ENCODE data around the gene SF3A1.
"Not testable (repeated sequence)": the region's sequence is repeated elsewhere in the genome, so short reads cannot be mapped to it uniquely, and the experiment has no call there.

Gene SF3A1

GRCh38 chr22:30348404-30348803, 8.3 kb downstream of the SF3A1 start:
- ATAC-seq (ENCODE audit: low read depth) (no peak), DNase-seq (ENCODE audit: low spot score in 2 of 2) (no peak)
- H3K9me3 Mint-ChIP-seq, result no peaks in the 10 kb centered on the region
- H3K36me3 Mint-ChIP-seq, result peaks cover 18% of the 10 kb centered on the region
- H3K27ac Mint-ChIP-seq, result peak overlapping the region; percentile 41
- peaks cover 17% of the 10 kb centered on the region for H3K4me1 Mint-ChIP-seq
- H3K27me3 Mint-ChIP-seq, result no peaks in the 10 kb centered on the region
- no peak overlapping the region for H3K4me3 Mint-ChIP-seq

- Mint-ChIP-seq H3K4me3 (no peak overlapping the region), H3K27me3 (no peaks in the 10 kb centered on the region), H3K36me3 (peaks cover 19% of the 10 kb centered on the region), H3K9me3 (no peaks in the 10 kb centered on the region), H3K4me1 (peaks cover 13% of the 10 kb centered on the region), H3K27ac (no peak overlapping the region)
- DNase-seq (ENCODE audit: low spot score in 2 of 2), result no peak
- no peak for ATAC-seq (ENCODE audit: low read depth)
These were observed 9.3 kb downstream of the SF3A1 start for GRCh38 chr22:30347255-30347892.

- no peaks in the 10 kb centered on the region for H3K27me3 Mint-ChIP-seq
- H3K9me3 Mint-ChIP-seq, result no peaks in the 10 kb centered on the region
- DNase-seq (ENCODE audit: low spot score in 2 of 2) (no peak), ATAC-seq (ENCODE audit: low read depth) (no peak)
- peaks cover 20% of the 10 kb centered on the region for H3K36me3 Mint-ChIP-seq
- peaks cover 6% of the 10 kb centered on the region for H3K4me1 Mint-ChIP-seq
- H3K4me3 Mint-ChIP-seq, result no peak overlapping the region
- H3K27ac Mint-ChIP-seq, result no peak overlapping the region
These were observed 12.1 kb downstream of the SF3A1 start for GRCh38 chr22:30344447-30345200.

GRCh38 chr22:30340911-30341685, 15.6 kb downstream of the SF3A1 start:
- ATAC-seq (ENCODE audit: low read depth), result no peak
- no peaks in the 10 kb centered on the region for H3K27me3 Mint-ChIP-seq
- no peak overlapping the region for H3K4me3 Mint-ChIP-seq
- H3K36me3 Mint-ChIP-seq, result peaks cover 32% of the 10 kb centered on the region
- no peak overlapping the region for H3K27ac Mint-ChIP-seq
- no peak for DNase-seq (ENCODE audit: low spot score in 2 of 2)
- H3K4me1 Mint-ChIP-seq, result no peaks in the 10 kb centered on the region
- no peaks in the 10 kb centered on the region for H3K9me3 Mint-ChIP-seq

GRCh38 chr22:30338802-30339201, 17.9 kb downstream of the SF3A1 start:
- Mint-ChIP-seq H3K36me3 (peaks cover 41% of the 10 kb centered on the region), H3K27ac (no peak overlapping the region), H3K4me1 (no peaks in the 10 kb centered on the region), H3K4me3 (no peak overlapping the region), H3K9me3 (no peaks in the 10 kb centered on the region), H3K27me3 (no peaks in the 10 kb centered on the region)
- ATAC-seq (ENCODE audit: low read depth) (no peak), DNase-seq (ENCODE audit: low spot score in 2 of 2) (no peak)

- H3K36me3 Mint-ChIP-seq, result peaks cover 39% of the 10 kb centered on the region
- H3K4me1 Mint-ChIP-seq; DNase-seq (ENCODE audit: low spot score in 2 of 2); H3K27me3 Mint-ChIP-seq; ATAC-seq (ENCODE audit: low read depth); H3K9me3 Mint-ChIP-seq; H3K4me3 Mint-ChIP-seq; H3K27ac Mint-ChIP-seq: not testable (repeated sequence)
These were observed 18.4 kb downstream of the SF3A1 start for GRCh38 chr22:30338341-30338740.

- no peaks in the 10 kb centered on the region for H3K27me3 Mint-ChIP-seq
- no peak for ATAC-seq (ENCODE audit: low read depth)
- no peak overlapping the region for H3K4me3 Mint-ChIP-seq
- no peak for DNase-seq (ENCODE audit: low spot score in 2 of 2)
- H3K36me3 Mint-ChIP-seq, result peaks cover 36% of the 10 kb centered on the region
- H3K9me3 Mint-ChIP-seq, result no peaks in the 10 kb centered on the region
- H3K27ac Mint-ChIP-seq, result no peak overlapping the region
- H3K4me1 Mint-ChIP-seq, result no peaks in the 10 kb centered on the region
These were observed 19.3 kb downstream of the SF3A1 start for GRCh38 chr22:30337461-30337778.

- Mint-ChIP-seq H3K4me1 (no peaks in the 10 kb centered on the region), H3K9me3 (no peaks in the 10 kb centered on the region), H3K27me3 (no peaks in the 10 kb centered on the region), H3K36me3 (peaks cover 31% of the 10 kb centered on the region), H3K4me3 (no peak overlapping the region), H3K27ac (no peak overlapping the region)
- no peak for DNase-seq (ENCODE audit: low spot score in 2 of 2)
- no peak for ATAC-seq (ENCODE audit: low read depth)
These were observed 19.8 kb downstream of the SF3A1 start for GRCh38 chr22:30336752-30337460.

- no peak overlapping the region for H3K4me3 Mint-ChIP-seq
- no peaks in the 10 kb centered on the region for H3K4me1 Mint-ChIP-seq
- no peak for DNase-seq (ENCODE audit: low spot score in 2 of 2)
- H3K36me3 Mint-ChIP-seq, result peaks cover 31% of the 10 kb centered on the region
- no peaks in the 10 kb centered on the region for H3K27me3 Mint-ChIP-seq
- H3K9me3 Mint-ChIP-seq, result no peaks in the 10 kb centered on the region
- H3K27ac Mint-ChIP-seq, result no peak overlapping the region
- ATAC-seq (ENCODE audit: low read depth), result no peak
These were observed 21.5 kb downstream of the SF3A1 start for GRCh38 chr22:30335236-30335635.

- Mint-ChIP-seq H3K9me3 (no peaks in the 10 kb centered on the region), H3K27me3 (no peaks in the 10 kb centered on the region), H3K4me1 (no peaks in the 10 kb centered on the region), H3K27ac (no peak overlapping the region), H3K36me3 (peaks cover 31% of the 10 kb centered on the region), H3K4me3 (no peak overlapping the region)
- DNase-seq (ENCODE audit: low spot score in 2 of 2) (no peak), ATAC-seq (ENCODE audit: low read depth) (no peak)
These were observed 22.0 kb downstream of the SF3A1 start for GRCh38 chr22:30334646-30335045.

- no peak for DNase-seq (ENCODE audit: low spot score in 2 of 2)
- H3K27me3 Mint-ChIP-seq, result no peaks in the 10 kb centered on the region
- H3K4me3 Mint-ChIP-seq, result no peak overlapping the region
- H3K9me3 Mint-ChIP-seq, result no peaks in the 10 kb centered on the region
- no peak overlapping the region for H3K27ac Mint-ChIP-seq
- H3K36me3 Mint-ChIP-seq, result peaks cover 24% of the 10 kb centered on the region
- H3K4me1 Mint-ChIP-seq, result no peaks in the 10 kb centered on the region
- ATAC-seq (ENCODE audit: low read depth), result no peak
These were observed 23.0 kb downstream of the SF3A1 start for GRCh38 chr22:30333707-30334087.

GRCh38 chr22:30332994-30333706, 23.5 kb downstream of the SF3A1 start:
- DNase-seq (ENCODE audit: low spot score in 2 of 2) (no peak), ATAC-seq (ENCODE audit: low read depth) (no peak)
- Mint-ChIP-seq H3K9me3 (no peaks in the 10 kb centered on the region), H3K27me3 (no peaks in the 10 kb centered on the region), H3K4me3 (no peak overlapping the region), H3K4me1 (no peaks in the 10 kb centered on the region), H3K36me3 (peaks cover 21% of the 10 kb centered on the region), H3K27ac (no peak overlapping the region)

- Mint-ChIP-seq H3K27ac (no peak overlapping the region), H3K4me3 (no peak overlapping the region), H3K4me1 (peaks cover 5% of the 10 kb centered on the region), H3K9me3 (no peaks in the 10 kb centered on the region), H3K27me3 (no peaks in the 10 kb centered on the region), H3K36me3 (peaks cover 18% of the 10 kb centered on the region)
- DNase-seq (ENCODE audit: low spot score in 2 of 2) (no peak), ATAC-seq (ENCODE audit: low read depth) (no peak)
These were observed 24.1 kb downstream of the SF3A1 start for GRCh38 chr22:30332551-30332950.
